Right ventricle myocardium superior (tissue), 1 donor: ENCODE data around the gene DPP6. TPM values are rescaled to one million over a fixed set of nuclear protein-coding genes. Genes with fewer than 3 reads are reported as not detected.

Source experiments
- ATAC-seq: fragments of 200-7000 bp; cut with Tn5 transposase; one replicate; pipeline ENCODE4 v1.9.1; 2020; ENCODE audit warnings: mild to moderate bottlenecking; ENCODE audit not compliant: poor library complexity
- DNase-seq: peaks from one replicate; pipeline ENCODE4 v3.0.0-alpha.2; 2020
- intact Hi-C: fragments of 100-400 bp; cut with DNase I; formaldehyde crosslinking; loops from one replicate; pipeline ENCODE4 v1.11.2; 2022
- total RNA-seq: library from RNA; stranded (reverse); fragmentation: NEBNext Ultra II Directional; extraction: Animal tissue kit (Norgen Biotek cat#: 25700); gene quantifications from one replicate; pipeline ENCODE4 v1.2.1, GENCODE V29; 2021
- donor health status: DM: no; HTN: yes; CAD: no; lungs with severe emphysema.

The DPP6 gene
- total RNA-seq, 1 donor from 2014 or later: 0.19 TPM

DNA sequence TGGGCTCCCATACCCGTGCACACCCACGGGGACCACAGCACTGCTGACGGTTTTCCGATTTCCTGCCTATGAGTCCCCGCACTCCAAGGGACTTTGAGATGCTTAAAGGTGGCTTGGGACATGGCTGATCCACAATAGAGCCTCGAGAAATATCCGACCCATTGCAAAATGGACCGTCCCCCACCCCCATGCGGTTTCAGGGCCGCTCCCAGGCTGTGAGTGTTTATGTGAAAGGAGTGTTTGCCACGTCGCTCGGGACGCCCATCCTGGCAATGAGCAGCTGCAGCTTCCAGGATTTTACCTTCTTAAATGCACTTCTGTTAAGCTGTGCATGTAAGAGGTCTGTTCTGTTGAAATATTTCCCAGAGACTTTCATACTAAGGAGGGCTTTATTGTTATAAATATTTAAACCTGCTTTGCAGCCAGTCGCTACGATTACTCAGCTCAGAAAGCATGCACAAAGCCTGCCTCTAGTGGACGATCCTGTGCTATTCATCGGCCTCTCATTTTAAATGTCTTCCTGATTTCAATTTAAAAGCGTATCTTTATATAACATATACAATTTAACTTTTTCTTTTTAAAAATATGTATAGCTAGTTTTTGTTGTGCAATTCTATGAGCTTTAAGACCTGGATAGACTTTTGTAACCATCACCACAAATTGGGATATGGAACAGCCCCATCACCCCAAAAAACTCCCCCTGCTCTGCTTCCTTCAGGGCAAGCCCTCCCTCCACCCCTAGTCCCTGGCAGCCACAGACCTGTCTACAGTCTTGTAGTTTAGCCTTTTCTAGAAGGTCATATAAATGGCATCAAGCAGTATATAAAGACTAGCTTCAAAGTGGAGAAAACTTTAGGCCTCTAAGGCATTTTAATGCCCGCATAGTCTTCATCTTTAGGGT is 532.4 kb downstream of the DPP6 start:
- intact Hi-C loops: no loop called here
- no peak for ATAC-seq
- no peak for DNase-seq

GRCh38 chr7:154587792-154588191 is 535.6 kb downstream of the DPP6 start:
- ATAC-seq (no peak), DNase-seq (no peak)
- intact Hi-C loops: no loop called here

GRCh38 chr7:154591544-154591943 is 539.3 kb downstream of the DPP6 start:
- DNase-seq (no peak), ATAC-seq (no peak)
- intact Hi-C loops: no loop called here

DNA sequence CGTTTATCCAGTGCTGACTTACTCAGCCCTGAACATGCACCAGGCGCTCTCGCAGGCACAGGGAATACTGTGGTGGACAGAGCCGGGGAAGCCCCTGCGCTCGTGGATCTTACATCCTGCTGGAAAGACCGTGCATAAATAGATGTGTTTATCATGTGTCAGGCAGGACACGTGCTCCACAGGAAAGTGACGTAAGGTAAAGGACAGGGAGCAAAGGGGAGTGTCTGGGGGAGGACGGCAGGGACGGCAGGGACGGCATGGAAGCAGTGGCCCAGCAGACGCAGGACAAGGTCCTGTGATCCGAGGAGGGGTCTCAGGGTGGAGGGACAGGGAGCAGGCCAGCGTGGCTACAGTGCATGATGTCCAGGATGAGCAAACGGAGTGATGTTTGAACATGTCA is 540.2 kb downstream of the DPP6 start:
- DNase-seq: no peak

DNA sequence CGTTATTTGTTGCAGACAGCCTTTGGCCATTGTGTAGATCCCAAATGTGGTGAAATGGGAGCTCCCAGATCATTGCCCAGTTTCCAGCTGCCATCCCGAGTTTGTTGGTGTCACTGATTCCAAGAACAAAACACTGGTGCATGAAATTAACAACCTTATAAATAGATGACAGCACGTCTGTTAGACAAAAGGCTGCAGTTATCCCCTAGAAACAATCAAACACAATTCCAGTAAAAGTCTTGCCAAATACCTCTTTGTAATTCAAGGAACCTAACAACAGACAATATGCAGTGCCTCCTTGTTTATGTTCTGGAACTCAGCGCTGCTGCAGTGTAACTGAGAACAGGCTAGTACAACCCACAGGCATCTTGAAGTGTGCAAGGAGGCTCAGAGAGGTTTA is 546.2 kb downstream of the DPP6 start:
- ATAC-seq: no peak

More for the DNA sequence above, 540.2 kb downstream of the DPP6 start:
- intact Hi-C loops: no loop called here
- no peak for ATAC-seq

DNA sequence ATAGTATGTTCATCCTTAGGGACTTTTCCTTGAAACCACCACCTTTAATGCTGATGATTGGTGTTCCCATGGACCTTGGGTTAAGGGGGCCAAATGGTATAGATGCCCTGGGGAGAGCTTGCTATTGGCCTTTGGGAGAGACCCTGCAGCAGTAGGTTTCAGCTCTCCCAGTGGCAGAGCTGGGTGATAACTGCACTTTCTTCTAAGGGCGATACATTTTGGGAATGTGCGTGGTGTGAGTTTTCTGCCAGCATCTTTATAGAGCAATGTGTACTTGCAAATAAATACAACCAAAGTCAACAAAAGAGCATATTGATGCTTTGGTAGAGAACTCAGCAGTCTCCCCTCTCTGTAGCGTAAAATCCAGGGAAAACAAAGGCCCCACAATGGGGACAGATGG is 546.7 kb downstream of the DPP6 start:
- no peak for DNase-seq
- intact Hi-C loops: no loop called here
- no peak for ATAC-seq

More for the DNA sequence above, 546.2 kb downstream of the DPP6 start:
- intact Hi-C loops: no loop called here
- DNase-seq: no peak

DNA sequence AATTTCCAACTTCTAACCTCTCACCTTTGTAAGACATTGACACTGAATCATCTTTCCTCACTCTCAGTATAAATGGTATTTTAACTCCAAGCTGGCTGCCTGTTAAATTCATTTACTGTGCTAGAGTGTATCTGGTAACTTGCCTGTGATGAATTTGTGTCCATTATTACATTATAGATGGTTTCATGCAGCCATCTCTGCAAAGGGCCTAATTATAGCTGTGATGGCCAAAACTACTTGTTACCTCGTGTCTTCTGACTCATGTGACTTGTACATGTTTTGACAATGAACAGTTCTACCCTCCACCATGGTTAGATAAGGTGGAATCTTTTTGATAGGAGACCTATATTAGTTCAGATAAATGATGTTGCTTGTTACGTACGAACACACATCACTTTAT is 558.7 kb downstream of the DPP6 start:
- intact Hi-C loops: no loop called here
- no peak for ATAC-seq

GRCh38 chr7:154613811-154614210 is 561.6 kb downstream of the DPP6 start:
- intact Hi-C loops: no loop called here
- ATAC-seq (no peak), DNase-seq (no peak)

More for the DNA sequence above, 558.7 kb downstream of the DPP6 start:
- no peak for DNase-seq

GRCh38 chr7:154620141-154620755 is 568.0 kb downstream of the DPP6 start:
- DNase-seq (no peak), ATAC-seq (no peak)
- intact Hi-C loops: no loop called here

GRCh38 chr7:154623399-154623798 is 571.2 kb downstream of the DPP6 start:
- no peak for ATAC-seq
- intact Hi-C loops: no loop called here

DNA sequence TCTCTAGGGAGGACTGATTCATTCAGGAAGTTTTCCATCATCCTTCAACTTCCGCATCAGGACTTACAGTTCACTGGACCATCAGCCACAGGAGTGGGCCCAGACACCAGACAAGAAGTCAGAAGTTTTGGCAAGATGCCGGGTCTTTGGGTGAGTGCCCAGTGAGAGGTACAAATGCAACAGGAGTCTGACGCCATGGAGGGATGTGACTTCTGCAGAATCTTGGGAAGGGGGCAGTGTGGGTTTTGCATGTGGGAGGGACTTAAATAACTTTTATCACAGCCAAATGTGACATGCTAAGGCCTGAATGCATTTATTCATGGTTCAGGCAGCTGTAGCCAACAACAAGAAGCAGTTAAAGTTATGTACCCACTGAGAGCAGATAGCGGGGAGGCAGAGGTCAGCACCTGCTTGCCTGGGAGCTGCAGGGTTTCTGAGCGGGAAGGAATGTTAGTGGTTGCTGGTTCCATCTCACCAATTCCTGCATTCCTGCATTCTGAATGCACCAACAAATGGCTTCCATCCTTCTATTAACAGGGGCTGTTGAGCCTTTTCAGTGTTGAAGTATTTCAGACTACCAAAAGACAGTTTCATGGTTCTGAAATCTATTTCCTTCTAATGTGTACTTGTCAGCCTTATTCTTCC is 575.6 kb downstream of the DPP6 start:
- intact Hi-C loops: no loop called here
- ATAC-seq (no peak), DNase-seq (no peak)

More at GRCh38 chr7:154623399-154623798, 571.2 kb downstream of the DPP6 start:
- no peak for DNase-seq

GRCh38 chr7:154628556-154628955 is 576.4 kb downstream of the DPP6 start:
- DNase-seq (no peak), ATAC-seq (no peak)
- intact Hi-C loops: no loop called here

DNA sequence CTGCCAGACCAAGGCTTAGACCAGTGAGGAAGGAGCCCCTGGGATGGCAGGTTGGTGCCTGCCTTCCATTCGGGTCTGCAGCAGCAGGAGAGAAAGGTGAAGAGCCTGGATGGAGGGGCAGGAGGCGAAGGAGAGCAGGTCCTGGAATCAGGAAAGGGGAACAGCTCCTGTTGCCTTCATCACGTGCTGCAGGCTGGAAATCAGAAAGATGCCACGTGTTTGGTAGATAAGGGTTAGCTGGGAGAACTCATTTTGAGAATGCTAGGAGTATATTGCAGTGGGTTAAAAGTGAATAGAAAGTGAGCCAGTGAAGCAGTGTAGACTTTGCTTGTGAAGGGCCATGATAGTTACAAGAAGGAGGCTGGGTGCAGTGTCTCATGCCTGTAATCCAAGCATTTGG is 579.0 kb downstream of the DPP6 start:
- ATAC-seq (no peak), DNase-seq (no peak)
- intact Hi-C loops: no loop called here

GRCh38 chr7:154633641-154634040 is 581.4 kb downstream of the DPP6 start:
- intact Hi-C loops: no loop called here

GRCh38 chr7:154638286-154638685 is 586.1 kb downstream of the DPP6 start:
- no peak for ATAC-seq

More at GRCh38 chr7:154633641-154634040, 581.4 kb downstream of the DPP6 start:
- ATAC-seq (no peak), DNase-seq (no peak)

GRCh38 chr7:154640266-154640865 is 588.2 kb downstream of the DPP6 start:
- ATAC-seq: no peak
- DNase-seq: no peak
- intact Hi-C loops: no loop called here

More at GRCh38 chr7:154638286-154638685, 586.1 kb downstream of the DPP6 start:
- intact Hi-C loops: no loop called here
- DNase-seq: no peak

DNA sequence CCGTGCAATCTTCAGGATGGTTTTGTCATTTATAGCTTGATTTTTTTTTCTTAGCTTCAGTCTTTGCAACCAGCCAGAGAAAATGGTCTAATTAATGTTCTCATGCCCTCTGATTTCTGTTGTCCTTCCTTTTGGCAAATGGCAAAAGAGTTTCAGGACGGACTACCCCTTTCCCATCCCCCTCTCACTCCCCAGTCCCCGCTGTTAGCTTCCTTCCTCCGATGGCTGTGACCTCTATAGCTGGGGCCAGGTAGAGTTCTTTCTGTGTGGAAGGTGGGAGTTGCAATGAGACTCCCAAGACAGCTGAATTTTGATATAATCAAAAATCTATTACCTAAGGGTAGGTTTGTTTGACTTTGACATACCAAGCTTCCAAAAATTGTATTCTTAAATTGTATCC is 588.7 kb downstream of the DPP6 start:
- DNase-seq (no peak), ATAC-seq (no peak)
- intact Hi-C loops: no loop called here

DNA sequence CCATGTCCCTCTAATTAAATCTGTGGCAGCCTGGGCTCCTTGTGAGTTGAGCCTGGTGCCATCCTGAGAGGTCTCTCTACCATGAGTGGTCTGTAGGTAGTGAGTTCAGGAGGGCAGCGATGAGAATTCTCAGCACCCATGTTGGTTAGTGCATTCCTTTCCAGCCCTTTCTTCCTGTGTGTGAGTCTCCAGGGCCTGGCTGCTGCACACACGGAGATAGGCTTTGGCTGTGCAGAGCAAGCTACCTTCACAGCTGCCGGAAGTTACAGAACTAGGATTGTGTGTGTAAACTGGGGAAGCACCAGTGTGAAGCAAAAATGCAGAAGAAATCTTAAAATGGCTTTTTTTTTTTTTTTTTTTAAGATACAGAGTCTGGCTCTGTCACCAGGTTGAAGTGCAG is 592.2 kb downstream of the DPP6 start:
- ATAC-seq: no peak
- no peak for DNase-seq
- intact Hi-C loops: no loop called here
